AG20443 (cell line): ENCODE results near the gene ACTR3.

ENCODE experiments used
- DNase-seq: peaks from one replicate; pipeline ENCODE4 v3.0.0; 2012; ENCODE audit warnings: low spot score, mixed read lengths

The ACTR3 gene

DNA sequence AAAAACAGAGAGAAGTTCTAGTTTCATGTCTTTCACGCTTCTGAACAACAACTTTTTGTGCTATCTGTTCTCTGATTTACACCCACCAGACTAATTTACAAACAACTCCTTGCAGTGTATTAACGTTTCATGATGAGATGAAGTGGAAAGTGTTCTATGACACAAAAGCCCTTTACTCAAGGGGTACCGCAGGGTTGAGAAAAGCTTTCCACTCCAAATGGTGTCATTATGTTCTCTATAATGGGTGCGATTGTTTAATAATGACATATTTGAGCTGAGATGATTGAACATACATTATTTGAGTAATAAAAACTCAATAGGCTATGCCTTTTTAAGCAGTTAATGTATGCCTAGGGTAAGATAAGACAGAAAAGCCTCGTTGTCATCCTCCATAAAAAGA is 76.3 kb downstream of the ACTR3 start:
- no peak for DNase-seq

DNA sequence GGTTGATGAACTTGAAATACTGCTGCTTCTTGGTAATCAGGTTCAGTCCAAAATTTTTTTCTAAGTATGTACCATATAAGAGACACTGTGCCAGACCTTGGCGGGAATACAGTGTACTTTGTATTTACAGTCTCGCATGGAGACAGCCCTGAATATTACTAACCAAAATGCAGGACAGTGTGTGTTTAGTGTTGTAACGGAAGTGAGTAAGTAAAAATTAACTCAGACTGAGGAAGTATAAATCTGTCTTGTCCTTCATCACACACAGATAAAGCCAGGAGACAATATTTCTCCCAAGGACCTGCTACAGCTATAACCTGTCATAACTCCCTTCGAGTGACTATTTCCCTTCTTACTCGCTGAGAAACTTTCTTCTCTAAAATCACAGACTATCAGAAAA is 76.9 kb downstream of the ACTR3 start:
- DNase-seq, result no peak

DNA sequence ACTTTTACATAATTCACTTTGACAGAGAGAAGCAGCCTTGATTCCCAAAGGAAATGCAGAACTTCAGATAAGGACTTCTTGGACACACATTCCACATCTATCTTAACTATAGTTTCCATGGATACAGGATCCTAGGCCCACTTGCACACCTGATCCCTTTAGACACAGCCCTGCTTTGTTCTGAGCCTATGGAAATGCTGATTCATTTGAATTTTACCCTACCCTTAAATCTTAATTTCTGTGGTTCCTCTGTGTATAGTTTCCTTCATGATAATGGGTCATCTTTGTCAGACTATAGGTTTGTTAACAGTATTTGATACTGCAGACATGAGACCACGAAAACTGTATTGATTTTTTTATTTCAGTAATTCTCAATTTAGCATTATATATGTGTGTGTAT is 77.4 kb downstream of the ACTR3 start:
- DNase-seq, result no peak

DNA sequence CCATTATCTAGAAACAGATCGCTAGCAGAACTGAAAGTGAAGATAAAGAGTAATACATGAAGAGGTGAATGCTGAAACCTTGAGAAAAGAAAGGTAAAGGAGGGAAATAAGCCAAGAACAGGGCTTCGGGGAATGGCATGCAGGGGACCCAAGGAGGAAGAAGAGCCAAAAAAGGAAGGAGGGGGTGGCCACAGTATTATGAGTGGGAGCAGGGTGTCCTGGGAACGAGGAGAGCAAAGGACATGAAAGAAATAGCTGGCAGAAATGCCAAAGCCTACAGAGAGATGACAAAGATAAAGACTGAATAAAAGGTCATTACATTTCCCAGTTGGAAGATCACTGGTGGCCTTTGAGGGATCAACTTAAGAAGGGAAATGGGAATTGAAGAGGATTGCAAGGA is 82.9 kb downstream of the ACTR3 start:
- DNase-seq, result no peak

DNA sequence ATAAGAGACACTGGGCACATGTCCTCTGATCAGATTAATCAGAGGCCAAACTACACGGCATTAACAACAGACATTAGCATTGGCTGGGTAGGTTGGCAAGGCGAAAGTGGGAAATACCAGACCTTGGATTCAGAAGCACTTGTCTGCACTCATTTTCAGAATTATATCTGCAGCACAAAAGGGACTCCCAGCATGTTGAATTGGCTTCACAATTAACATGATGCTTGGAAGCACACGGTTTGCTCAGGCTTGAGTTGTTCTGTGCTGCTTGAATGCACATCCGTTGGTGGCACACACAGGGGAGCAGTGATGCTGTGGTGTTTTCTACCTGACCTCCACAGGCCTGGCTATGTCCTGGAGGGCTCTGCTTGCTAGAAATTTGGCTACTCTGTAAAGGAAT is 83.9 kb downstream of the ACTR3 start:
- DNase-seq, result no peak

DNA sequence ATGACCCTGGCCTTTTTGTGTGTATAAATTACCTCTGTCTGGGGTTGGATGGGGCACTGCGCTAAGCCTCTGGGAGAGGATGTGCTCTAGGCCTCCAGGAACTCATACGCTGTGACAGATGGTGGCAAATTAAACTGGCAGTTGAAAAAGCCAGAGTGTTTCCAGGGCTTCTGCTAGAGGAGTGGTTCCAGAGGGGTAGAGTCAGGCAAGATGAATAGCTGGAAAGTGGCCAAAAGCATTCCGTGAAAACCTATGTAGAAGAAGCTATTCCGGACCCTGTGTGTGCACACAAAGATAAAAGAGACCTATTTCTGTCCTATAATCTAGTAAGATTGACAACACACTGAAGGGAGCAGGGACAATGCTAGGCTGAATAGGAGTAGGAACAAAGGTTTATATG is 84.8 kb downstream of the ACTR3 start:
- no peak for DNase-seq

DNA sequence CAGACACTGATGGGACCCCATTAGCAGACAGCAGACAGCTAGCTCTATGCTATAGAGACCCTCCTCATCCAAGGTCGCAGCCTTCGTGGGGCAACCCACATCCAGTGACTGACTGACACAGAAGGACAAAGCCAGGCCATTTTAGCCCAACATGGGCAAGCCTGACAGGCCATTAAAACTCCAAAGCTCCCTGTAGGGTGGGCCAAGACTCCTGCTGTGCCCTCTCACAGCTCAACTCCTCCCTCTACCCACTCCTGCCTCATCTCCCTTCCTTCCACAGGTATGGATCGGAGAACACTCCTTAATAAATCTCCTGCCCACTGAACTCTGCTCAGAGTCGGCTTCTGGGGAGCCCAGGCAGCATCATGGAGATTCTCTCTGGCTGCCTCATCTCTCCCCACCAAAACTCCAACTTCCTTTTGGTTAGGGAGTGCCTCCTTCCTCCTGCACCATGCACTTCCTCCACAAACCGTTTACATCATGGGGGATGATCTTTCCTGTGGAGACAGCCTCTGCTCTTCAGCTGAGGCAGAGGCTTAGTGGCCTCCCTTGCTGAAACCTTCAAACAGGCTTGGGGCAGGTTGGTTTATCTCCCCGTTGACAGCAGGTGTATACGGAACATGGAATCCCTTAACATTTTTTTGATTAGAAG is 86.5 kb downstream of the ACTR3 start:
- no peak for DNase-seq

DNA sequence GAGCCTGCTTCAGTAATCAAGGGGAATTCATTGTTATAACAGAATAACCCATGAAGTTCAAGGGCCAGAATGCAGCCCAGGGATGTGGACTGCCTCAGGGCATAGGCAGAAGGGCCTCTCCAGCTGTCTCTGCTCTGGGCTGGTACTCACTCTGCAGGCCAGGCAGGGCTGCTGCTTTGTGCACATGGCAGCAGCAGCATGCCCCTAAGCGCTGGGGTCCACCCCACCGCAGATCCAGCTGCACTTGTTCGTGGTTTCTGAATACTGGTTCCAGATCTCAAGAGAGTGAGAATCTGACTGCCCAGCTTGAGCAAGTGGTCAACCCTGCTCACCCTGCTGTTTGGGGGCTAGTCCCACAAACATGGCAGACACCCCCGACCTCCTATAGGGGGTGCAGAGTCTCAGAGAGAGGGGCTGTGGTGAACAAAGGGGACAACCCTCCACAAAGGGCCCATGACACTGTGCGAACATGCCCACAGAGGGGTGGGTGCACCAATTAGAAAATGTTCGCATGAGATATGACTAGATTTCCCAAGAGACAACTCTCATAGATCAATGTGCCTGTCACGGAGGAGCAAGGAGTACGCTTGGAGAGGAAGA is 87.3 kb downstream of the ACTR3 start:
- DNase-seq, result no peak

DNA sequence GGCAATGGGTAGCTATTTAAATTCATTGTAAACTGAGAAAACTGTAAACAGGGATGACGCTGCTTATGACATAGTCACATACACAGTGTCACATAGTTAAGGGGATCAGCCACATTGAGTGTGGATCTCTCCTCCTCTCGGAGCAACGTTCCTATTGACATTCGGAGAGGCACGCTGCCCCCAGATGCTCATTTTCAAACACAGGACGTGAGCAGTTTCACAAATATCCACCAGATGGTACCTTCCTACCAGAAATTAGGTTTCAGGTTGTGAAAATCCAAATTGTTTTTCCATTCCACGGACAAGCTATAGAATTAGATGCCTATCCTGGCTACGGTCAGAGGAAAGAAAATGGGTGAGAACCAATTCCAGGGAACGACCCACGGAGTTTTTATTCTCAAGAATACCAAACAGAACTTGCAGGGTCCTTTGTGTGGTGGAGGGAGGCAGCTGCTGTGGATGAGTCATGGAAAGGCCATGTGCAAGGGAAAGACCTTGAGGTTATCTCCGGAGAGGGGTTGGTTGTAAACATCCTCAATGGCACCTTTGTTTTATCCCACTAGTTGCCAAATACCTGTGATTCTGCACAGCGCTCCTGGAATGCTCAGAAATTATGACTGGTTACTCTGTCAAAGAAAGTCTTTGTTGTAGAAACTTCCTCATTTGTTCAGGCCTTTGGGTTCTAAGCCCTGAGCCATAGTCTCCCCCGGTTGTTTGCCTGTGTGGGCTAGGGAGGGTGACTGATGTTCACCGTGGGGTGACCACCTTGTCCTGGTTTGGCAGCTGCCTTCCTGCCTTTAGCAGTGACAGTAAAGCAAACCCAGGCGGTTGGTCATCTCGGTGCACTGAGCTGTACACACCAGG is 88.0 kb downstream of the ACTR3 start:
- DNase-seq, result peak; percentile 53

DNA sequence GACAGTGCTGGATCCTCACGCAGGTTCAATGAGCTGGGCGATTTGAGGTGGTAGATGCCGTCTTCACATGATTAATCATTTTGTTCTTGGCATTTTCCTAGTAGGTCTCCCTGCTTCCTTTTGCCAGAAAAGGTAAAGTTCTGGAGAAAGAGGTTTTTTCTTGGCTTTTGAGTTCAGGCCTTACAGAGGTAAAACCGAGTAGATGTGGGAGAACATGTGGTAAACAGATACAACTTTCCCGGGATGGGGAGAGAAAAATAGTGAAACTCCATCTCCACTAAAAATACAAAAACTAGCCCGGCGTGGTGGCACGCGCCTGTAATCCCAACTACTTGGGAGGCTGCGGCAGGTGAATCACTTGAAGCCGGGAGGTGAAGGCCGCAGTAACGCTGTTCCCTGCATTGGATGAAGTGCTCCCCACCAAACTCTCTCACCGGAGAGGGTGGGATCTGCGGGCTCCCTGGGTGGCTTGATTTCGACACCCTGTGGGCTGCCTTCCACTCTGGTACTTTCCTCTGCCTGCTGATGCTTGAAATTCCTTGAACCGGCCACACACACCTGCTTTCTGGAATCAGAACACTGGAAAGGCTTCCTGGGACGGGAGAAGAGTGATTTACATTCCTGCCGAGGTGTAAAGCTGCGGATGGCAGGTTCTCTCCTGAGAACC is 88.8 kb downstream of the ACTR3 start:
- no peak for DNase-seq

DNA sequence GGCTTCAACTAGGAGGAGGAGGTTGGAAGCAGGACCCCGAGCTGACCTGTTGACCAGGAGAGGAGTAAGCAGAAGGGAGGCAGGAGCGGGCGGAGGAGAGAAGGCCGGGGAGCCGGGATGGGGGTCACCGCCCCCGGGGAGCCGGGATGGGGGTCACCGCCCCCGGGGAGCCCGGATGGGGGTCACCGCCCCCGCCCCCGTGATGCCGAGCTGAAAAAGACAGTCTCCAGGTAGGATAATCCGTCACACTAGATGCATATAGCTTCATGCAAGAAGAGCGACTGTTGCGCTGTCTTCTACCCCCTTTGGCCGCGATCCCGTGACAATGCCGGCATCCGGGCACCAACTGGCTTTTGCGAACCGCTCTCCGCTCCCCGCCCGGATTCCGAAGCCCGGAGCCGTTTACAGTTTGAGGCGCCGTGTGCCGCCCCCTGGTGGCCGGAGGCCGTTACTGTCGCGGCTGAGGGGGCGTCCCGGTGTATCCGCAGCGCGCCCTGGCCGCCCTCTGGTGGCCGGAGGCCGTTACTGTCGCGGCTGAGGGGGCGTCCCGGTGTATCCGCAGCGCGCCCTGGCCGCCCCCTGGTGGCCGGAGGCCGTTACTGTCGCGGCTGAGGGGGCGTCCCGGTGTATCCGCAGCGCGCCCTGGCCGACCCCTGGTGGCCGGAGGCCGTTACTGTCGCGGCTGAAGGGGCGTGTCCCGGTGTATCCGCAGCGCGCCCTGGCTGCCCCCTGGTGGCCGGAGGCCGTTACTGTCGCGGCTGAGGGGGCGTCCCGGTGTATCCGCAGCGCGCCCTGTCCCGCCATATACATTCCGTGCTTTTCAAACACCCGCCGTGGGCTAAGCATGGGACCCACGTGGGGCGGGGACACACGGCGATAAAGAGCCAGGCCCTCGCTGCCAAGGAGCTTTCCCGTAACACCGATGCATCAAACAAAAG is 89.6 kb downstream of the ACTR3 start:
- DNase-seq, result no peak

DNA sequence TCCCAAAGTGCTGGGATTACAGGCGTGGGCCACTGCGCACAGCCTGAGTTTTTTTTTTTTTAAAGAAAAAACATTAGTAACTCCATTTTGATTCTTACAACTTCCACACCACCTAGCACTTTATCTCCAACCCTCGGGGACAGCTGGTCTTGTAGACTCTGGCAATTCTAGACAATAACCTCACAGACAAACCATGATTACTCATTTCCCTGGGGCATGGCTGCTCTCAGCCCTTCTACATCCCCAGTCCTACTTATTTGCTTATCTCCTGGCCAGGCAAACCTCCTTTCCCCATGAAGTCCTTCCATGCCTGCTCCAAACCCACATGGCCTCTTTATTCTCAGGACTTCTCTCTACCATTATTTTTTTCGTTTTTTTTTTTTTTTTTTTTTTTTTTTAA is 91.1 kb downstream of the ACTR3 start:
- peak; percentile 53 for DNase-seq

DNA sequence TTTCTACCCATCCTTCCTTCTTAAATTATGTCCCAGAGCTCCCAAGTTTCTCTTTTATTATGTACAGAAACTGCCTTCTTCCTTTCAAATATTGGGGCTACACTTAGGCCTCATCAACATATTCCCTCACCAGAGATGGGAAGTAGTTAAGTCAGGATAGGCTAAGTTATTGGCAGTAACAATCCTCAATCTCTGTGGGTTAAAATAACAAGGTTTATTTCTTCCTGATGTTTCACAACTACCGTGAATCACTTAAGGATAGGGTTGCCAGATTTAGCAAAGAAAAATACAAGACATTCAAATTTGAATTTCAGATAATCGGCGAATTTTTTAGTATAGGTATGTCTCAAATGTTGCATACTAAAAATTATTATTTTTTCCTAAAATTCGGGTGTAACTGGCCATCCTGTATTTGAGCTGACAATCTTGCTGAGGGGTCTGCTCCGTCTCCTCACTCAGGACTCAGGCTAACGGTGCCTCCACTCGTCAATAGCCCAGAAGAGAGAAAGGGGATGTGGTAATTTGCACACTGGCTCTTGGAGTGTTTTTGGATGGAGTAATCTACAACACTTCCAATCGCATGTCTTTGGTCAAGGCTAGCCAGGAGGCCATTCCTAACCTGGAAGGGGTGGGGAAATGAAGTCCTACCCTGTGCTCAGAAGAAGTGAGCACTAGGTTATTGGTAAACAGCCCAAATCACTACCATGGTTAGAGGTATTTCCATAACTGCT is 91.7 kb downstream of the ACTR3 start:
- no peak for DNase-seq

DNA sequence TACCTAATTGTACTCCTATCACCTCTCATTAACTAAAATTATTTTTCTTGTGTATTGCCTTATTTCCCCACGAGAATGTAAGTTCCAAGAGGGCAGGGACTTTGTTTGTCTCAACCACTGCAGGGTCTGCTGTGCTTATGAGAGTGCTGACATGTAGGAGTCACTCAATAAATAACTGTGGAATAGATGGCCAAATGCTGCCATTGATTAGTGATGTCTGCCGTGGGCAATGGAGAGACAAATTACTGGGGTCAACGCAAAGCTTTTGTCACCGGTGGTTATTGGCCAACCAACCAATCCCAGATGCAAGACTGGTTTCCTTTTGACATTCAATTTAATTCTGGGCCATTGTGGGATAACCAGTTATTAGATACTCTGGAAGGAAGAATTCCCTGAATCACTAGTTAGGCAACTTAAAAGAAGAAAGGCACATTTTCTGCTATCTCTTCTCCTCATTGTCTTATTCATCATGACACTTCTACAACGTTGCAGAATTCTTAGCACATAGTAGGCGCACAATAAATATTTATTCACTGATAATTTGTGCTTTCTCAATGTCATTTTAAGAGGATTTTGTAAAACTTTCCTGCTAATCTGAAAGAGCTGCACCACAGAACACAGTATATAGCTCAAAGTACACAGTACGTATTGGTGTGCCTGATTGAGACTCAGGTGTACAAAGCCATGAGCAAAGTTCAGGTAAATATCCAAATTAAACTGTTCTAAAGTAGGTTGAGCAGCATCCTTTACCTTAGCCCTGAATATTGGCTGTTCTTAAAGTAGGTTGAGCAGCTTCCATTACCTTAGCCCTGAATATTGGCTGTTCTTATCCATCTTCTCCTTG is 95.9 kb downstream of the ACTR3 start:
- no peak for DNase-seq

DNA sequence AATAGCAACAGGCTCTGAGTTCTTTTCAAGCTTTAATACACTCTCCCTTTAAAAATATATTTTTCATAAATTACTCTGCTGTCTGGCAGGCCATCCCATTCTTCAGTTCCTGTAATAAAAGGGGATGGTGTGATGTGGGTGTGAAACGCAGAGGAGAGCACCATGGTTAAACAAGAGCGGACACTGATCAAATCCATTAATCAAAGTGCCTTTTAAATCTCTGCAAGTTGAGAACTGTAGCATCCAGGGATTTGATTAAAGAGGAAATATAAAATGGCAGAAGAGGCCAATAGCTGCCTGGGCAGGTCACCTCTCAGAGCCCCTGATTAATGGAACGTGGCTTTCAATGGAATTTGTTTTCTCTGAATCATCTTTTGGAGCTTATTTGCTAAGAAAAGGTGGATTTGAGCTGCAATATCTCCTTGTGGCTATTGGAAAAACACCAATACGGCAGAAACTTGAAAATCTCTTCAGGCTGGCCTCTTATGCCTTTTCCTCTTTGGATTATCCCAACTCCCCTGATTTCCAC is 96.9 kb downstream of the ACTR3 start:
- no peak for DNase-seq

DNA sequence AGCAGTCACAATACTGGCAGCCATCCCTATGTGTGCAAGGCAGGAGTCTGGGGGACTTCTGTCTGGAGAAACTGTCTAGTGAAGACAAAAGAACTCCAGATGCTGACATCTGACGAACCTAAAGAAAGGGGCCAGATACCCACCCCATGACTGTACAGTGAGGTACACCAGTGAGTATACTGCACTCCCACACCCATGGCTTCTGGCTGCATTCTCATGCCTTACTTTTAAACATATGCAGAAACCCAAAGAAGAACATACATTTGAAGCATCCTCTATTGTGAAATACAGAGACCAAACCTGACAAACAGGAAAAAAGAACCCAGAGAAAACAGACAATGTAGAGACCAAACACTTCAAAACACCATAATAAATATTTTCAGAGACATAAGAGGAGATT is 102.2 kb downstream of the ACTR3 start:
- DNase-seq, result no peak

DNA sequence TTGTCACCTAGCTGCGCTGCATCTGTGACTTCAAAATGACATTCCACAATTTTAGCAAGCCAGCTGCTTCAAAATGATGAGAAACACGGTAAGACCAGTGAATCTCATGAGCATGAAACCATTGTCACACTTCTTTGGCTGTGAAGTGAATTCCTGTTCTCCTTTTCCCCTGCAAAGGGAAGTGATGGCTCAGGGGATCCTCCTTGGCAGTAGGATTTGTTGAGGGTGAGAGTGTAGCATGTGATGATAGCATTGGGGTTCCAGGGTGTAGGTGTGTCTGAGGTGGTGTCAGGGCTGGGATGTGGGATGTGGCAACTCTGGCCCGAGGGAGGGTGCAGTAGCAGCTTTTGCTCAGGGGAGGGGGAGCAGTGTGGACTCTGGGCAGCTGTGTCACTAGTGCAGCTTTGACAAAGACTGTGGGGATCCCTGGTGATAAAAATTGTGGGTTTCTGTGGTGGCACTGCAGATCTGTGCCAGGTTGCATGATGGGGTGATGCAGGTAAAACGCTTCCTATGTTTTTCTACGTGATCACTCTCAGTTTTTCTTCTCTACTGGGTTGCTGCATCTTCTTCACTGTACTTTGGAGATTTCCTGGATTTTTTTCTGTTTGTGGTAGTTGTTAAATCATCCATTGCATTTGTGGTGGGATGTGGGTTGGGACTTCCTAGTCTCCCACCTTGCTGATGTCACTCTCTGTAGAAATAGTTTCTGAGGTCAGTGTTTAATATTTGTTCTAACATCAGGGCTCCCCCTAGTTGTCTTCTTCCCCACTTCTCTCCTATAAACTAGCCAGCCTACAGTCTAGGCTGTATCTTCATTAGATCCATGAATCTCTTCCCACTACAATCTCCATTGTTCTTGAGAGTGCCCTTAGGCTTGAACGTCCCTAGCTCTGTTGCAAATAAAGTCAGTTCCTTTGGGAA is 107.0 kb downstream of the ACTR3 start:
- DNase-seq, result no peak

DNA sequence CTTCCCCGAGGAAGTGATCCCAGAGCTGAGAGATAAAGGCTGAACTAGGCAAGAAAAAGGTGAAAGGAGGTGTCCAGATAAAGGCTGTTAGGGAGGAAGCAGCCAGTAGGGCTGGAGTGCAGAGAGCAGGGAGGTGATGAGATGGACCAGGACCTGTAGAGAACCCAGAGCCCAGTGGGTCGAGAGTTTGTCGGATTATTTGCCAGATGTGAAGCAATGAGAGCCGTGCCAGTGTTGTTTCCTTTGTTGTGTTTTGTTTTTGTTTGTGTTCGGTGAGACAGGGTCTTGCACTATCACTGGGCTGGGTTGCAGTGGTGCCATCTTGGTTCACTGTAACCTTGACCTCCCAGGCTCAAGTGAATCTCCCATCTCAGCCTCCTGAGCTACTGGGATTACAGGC is 111.3 kb downstream of the ACTR3 start:
- no peak for DNase-seq

DNA sequence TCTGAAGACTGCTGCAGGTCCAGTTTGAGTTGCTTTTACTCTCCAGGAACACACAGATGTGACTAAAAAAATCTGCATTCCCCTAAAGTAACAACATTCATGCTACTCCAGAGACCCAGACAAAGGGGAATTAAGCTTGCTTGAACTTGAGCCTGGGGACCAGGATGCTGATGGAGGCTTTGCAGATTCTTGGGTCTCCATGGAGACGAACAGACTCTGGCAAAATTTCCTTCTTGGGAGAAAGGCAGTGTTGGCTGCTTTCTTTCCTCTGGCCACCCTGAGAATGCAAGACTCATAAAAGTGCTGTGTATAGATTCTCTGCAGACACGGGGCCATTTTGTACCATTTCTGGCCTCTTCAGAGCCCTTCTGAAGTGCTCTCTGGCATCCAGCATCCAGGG is 112.0 kb downstream of the ACTR3 start:
- DNase-seq, result no peak
